NCI-H2227 treated with DMSO at 0.1 percent for 48 hours (cell line): ENCODE data around the gene ZNF582.
A peak's percentile ranks its signal among the peaks of the same experiment; 100 is the strongest.

Source experiments
- DNase-seq: peaks from one replicate; lab custom pipeline; 2025; lab: John Stamatoyannopoulos, UW

The ZNF582 gene

GRCh38 chr19:56393119-56394012 lies at the start of gene ZNF582:
Gene ZNF582 (minus strand): TSS chr19:56393534. CDS start chr19:56391752, 1,782 bp downstream.
- DNase-seq: peak; percentile 99

- no peak for DNase-seq
These were observed 48.0 kb upstream of the ZNF582 start for GRCh38 chr19:56441206-56441792.

- DNase-seq: no peak
These were observed 30.6 kb upstream of the ZNF582 start for GRCh38 chr19:56423985-56424353.

- DNase-seq: no peak
These were observed 30.1 kb upstream of the ZNF582 start for GRCh38 chr19:56423276-56423984.

GRCh38 chr19:56405062-56405461 lies 11.7 kb upstream of the ZNF582 start:
- no peak for DNase-seq

- no peak for DNase-seq
These were observed 11.3 kb upstream of the ZNF582 start for GRCh38 chr19:56404705-56405056.

GRCh38 chr19:56403764-56404704 lies 10.7 kb upstream of the ZNF582 start, which contains the start of gene ZNF583:
Gene ZNF583 (plus strand): TSS chr19:56404332. CDS start chr19:56407115, 2,783 bp downstream.
- peak; percentile 99 for DNase-seq

- no peak for DNase-seq
These were observed 9.9 kb upstream of the ZNF582 start for GRCh38 chr19:56403261-56403660.

GRCh38 chr19:56400485-56400884 lies 7.2 kb upstream of the ZNF582 start:
- no peak for DNase-seq

GRCh38 chr19:56398809-56399208 lies 5.5 kb upstream of the ZNF582 start:
- no peak for DNase-seq

GRCh38 chr19:56383826-56384605 lies 9.3 kb downstream of the ZNF582 start:
- DNase-seq: no peak

GRCh38 chr19:56377105-56377924 lies 16.0 kb downstream of the ZNF582 start:
- no peak for DNase-seq

- no peak for DNase-seq
These were observed 21.1 kb downstream of the ZNF582 start for GRCh38 chr19:56372281-56372680.

- no peak for DNase-seq
These were observed 23.3 kb downstream of the ZNF582 start for GRCh38 chr19:56369886-56370676.

- DNase-seq: peak; percentile 100
These were observed 25.3 kb downstream of the ZNF582 start for GRCh38 chr19:56367829-56368711.

- DNase-seq: no peak
These were observed 32.5 kb downstream of the ZNF582 start for GRCh38 chr19:56360841-56361240.

- DNase-seq: no peak
These were observed 36.4 kb downstream of the ZNF582 start for GRCh38 chr19:56356944-56357343.

GRCh38 chr19:56355517-56355916 lies 37.8 kb downstream of the ZNF582 start:
- no peak for DNase-seq
